ENCODE results near the gene ACTMAP. TPM values are rescaled to one million over a fixed set of nuclear protein-coding genes. Genes with fewer than 3 reads are reported as not detected.

The ACTMAP gene
- total and polyA plus RNA-seq, 2 experiments from 2014 or later, result 9.6 to 30.4 TPM

- no peak for DNase-seq (ENCODE audit: low read depth in 1 of 2, low spot score in 1 of 2)
- Histone ChIP-seq H3K4me3 (no peak overlapping the region), H3K36me3 (no peaks in the 10 kb centered on the region), H3K9me3 (ENCODE audit: low read depth) (no peaks in the 10 kb centered on the region), H3K27me3 (no peaks in the 10 kb centered on the region), H3K4me1 (ENCODE audit: low read depth) (no peaks in the 10 kb centered on the region), H3K27ac (no peak overlapping the region)
- TF ChIP-seq CTCF (IDR thresholded peaks at IDR 0.05; ENCODE audit: low read depth, low read length), result no peak
These were observed 33.4 kb upstream of the ACTMAP start for GRCh38 chr19:40783711-40784110.

- Histone ChIP-seq H3K4me3 (no peak overlapping the region), H3K36me3 (no peaks in the 10 kb centered on the region), H3K27me3 (no peaks in the 10 kb centered on the region), H3K9me3 (ENCODE audit: low read depth) (no peaks in the 10 kb centered on the region), H3K27ac (no peak overlapping the region), H3K4me1 (ENCODE audit: low read depth) (no peaks in the 10 kb centered on the region)
- TF ChIP-seq CTCF (IDR thresholded peaks at IDR 0.05; ENCODE audit: low read depth, low read length), result no peak
- no peak for DNase-seq (ENCODE audit: low read depth in 1 of 2, low spot score in 1 of 2)
These were observed 30.9 kb upstream of the ACTMAP start for GRCh38 chr19:40781140-40781539.

GRCh38 chr19:40780582-40780981, 30.3 kb upstream of the ACTMAP start:
- TF ChIP-seq CTCF (IDR thresholded peaks at IDR 0.05; ENCODE audit: low read depth, low read length), result no peak
- Histone ChIP-seq H3K4me1 (ENCODE audit: low read depth) (no peaks in the 10 kb centered on the region), H3K36me3 (no peaks in the 10 kb centered on the region), H3K9me3 (ENCODE audit: low read depth) (no peaks in the 10 kb centered on the region), H3K4me3 (no peak overlapping the region), H3K27ac (no peak overlapping the region), H3K27me3 (no peaks in the 10 kb centered on the region)
- no peak for DNase-seq (ENCODE audit: low read depth in 1 of 2, low spot score in 1 of 2)

GRCh38 chr19:40778706-40779284, 28.5 kb upstream of the ACTMAP start:
- Histone ChIP-seq H3K4me1 (ENCODE audit: low read depth) (no peaks in the 10 kb centered on the region), H3K27me3 (no peaks in the 10 kb centered on the region), H3K4me3 (peak overlapping the region; percentile 54), H3K9me3 (ENCODE audit: low read depth) (no peaks in the 10 kb centered on the region), H3K36me3 (no peaks in the 10 kb centered on the region), H3K27ac (peak overlapping the region; percentile 87)
- no peak for TF ChIP-seq CTCF (IDR thresholded peaks at IDR 0.05; ENCODE audit: low read depth, low read length)
- DNase-seq (ENCODE audit: low read depth in 1 of 2, low spot score in 1 of 2), result peak in 1 of 2 donors; percentile 96

- Histone ChIP-seq H3K36me3 (no peaks in the 10 kb centered on the region), H3K27ac (peak within 1 kb of the TSS; percentile 98), H3K9me3 (ENCODE audit: low read depth) (no peaks in the 10 kb centered on the region), H3K4me1 (ENCODE audit: low read depth) (no peaks in the 10 kb centered on the region), H3K27me3 (no peaks in the 10 kb centered on the region), H3K4me3 (peak within 1 kb of the TSS; percentile 54)
- no peak for TF ChIP-seq CTCF (IDR thresholded peaks at IDR 0.05; ENCODE audit: low read depth, low read length)
- DNase-seq (ENCODE audit: low read depth in 1 of 2, low spot score in 1 of 2), result peak; percentile 100
These were observed 27.8 kb upstream of the ACTMAP start, which contains the start of gene RAB4B for GRCh38 chr19:40777937-40778705. RAB4B (plus strand) TSS chr19:40778247; CDS start chr19:40778376, 129 bp downstream.
